DND-41 (cell line): ENCODE results near the gene KCMF1.

Experiments used
- CTCF ChIP-seq: IDR thresholded peaks from 2 replicates; pipeline ENCODE4 v1.5.1; 2012; ENCODE audit warnings: borderline replicate concordance, low read length, moderate library complexity, mild to moderate bottlenecking; ENCODE audit not compliant: poor library complexity, severe bottlenecking; ENCODE audit errors: extremely low read depth
- EZH2 ChIP-seq: IDR thresholded peaks from 3 replicates; pipeline ENCODE4 v1.6.1; 2012; ENCODE audit warnings: borderline replicate concordance, low read depth, mild to moderate bottlenecking, moderate library complexity, low read length, inconsistent platforms; ENCODE audit not compliant: severe bottlenecking

- no peak for TF ChIP-seq CTCF
- TF ChIP-seq EZH2, result no peak
Measured at GRCh38 chr2:84938194-84938879, 32.6 kb upstream of the KCMF1 start.
